ENCODE data around the gene CADPS. TPM values are rescaled to one million over a fixed set of nuclear protein-coding genes. Genes with fewer than 3 reads are reported as not detected.

Gene CADPS
- total RNA-seq, 1 donor from 2014 or later, result not detected

DNA sequence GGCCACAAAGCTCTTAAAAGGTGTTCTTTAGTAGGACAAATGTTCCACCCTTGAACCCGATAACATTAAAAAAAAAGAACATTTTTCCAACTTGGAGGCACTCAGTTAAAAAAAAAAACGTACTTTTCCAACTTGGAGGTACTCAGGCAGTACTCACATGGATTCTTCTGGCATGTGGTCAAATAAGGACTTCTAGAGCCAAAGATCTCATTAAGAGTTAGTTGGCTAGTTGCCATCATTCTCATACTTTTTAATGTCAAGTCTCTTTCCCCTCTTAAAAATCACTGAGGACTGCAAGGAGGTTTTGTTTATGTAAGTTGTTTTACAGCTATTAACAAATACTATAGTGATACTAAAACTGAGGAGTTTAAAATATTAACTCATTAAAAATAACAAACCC is 101.0 kb downstream of the CADPS start:
- no peaks in the 10 kb centered on the region for H3K36me3 Mint-ChIP-seq (ENCODE audit: low read depth)
- no peak overlapping the region for H3K27ac Mint-ChIP-seq
- no peaks in the 10 kb centered on the region for H3K9me3 Mint-ChIP-seq
- no peak overlapping the region for H3K4me3 Mint-ChIP-seq
- H3K27me3 Mint-ChIP-seq, result no peaks in the 10 kb centered on the region
- no peaks in the 10 kb centered on the region for H3K4me1 Mint-ChIP-seq
- intact Hi-C loops (cut with micrococcal nuclease), result no loop called here
- no peak for DNase-seq

GRCh38 chr3:62771331-62772072 is 103.7 kb downstream of the CADPS start:
- intact Hi-C loops (cut with micrococcal nuclease), result no loop called here
- H3K4me3 Mint-ChIP-seq, result no peak overlapping the region

GRCh38 chr3:62768896-62769295 is 106.3 kb downstream of the CADPS start:
- no peaks in the 10 kb centered on the region for H3K9me3 Mint-ChIP-seq
- H3K36me3 Mint-ChIP-seq (ENCODE audit: low read depth), result no peaks in the 10 kb centered on the region
- H3K27me3 Mint-ChIP-seq, result no peaks in the 10 kb centered on the region
- H3K4me3 Mint-ChIP-seq, result no peak overlapping the region
- intact Hi-C loops (cut with micrococcal nuclease), result no loop called here
- DNase-seq, result no peak
- H3K4me1 Mint-ChIP-seq, result no peaks in the 10 kb centered on the region
- H3K27ac Mint-ChIP-seq, result no peak overlapping the region

More at GRCh38 chr3:62771331-62772072, 103.7 kb downstream of the CADPS start:
- H3K9me3 Mint-ChIP-seq, result no peaks in the 10 kb centered on the region
- H3K27ac Mint-ChIP-seq, result no peak overlapping the region
- H3K36me3 Mint-ChIP-seq (ENCODE audit: low read depth), result no peaks in the 10 kb centered on the region
- no peaks in the 10 kb centered on the region for H3K27me3 Mint-ChIP-seq
- DNase-seq, result no peak
- no peaks in the 10 kb centered on the region for H3K4me1 Mint-ChIP-seq

DNA sequence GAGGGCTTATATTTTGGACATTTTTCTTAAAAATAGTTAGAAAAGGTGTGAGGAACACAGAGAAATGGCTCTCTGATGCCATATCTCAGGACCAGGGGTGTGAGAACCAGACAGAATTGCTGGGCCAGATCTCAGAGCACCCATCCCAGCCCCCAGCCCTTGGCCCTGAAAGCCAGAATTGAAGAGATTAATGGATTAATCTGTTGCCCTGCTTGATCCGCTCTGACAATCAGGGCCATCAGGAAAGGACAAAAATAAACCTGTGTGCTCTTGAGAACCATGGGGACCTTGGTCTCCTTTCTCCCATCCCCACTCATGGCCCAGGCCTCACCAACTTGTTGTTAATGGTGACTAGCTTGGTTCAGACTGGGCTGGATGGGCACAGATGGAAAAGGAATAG is 113.5 kb downstream of the CADPS start:
- no peaks in the 10 kb centered on the region for H3K9me3 Mint-ChIP-seq
- intact Hi-C loops (cut with micrococcal nuclease), result no loop called here
- no peaks in the 10 kb centered on the region for H3K27me3 Mint-ChIP-seq
- H3K4me3 Mint-ChIP-seq, result no peak overlapping the region
- no peaks in the 10 kb centered on the region for H3K36me3 Mint-ChIP-seq (ENCODE audit: low read depth)
- no peaks in the 10 kb centered on the region for H3K4me1 Mint-ChIP-seq
- no peak for DNase-seq
- H3K27ac Mint-ChIP-seq, result no peak overlapping the region

- DNase-seq, result no peak
- intact Hi-C loops (cut with micrococcal nuclease), result no loop called here
- H3K27ac Mint-ChIP-seq, result no peak overlapping the region
- H3K9me3 Mint-ChIP-seq, result no peaks in the 10 kb centered on the region
- H3K36me3 Mint-ChIP-seq (ENCODE audit: low read depth), result no peaks in the 10 kb centered on the region
- no peak overlapping the region for H3K4me3 Mint-ChIP-seq
- H3K4me1 Mint-ChIP-seq, result no peaks in the 10 kb centered on the region
- no peaks in the 10 kb centered on the region for H3K27me3 Mint-ChIP-seq
Observed at GRCh38 chr3:62761311-62761710, 113.9 kb downstream of the CADPS start.

GRCh38 chr3:62758296-62759066 is 116.7 kb downstream of the CADPS start:
- intact Hi-C loops (cut with micrococcal nuclease), result no loop called here
- Mint-ChIP-seq H3K9me3 (no peaks in the 10 kb centered on the region), H3K27me3 (no peaks in the 10 kb centered on the region), H3K4me1 (no peaks in the 10 kb centered on the region), H3K27ac (no peak overlapping the region), H3K4me3 (no peak overlapping the region), H3K36me3 (ENCODE audit: low read depth) (no peaks in the 10 kb centered on the region)
- DNase-seq, result no peak

DNA sequence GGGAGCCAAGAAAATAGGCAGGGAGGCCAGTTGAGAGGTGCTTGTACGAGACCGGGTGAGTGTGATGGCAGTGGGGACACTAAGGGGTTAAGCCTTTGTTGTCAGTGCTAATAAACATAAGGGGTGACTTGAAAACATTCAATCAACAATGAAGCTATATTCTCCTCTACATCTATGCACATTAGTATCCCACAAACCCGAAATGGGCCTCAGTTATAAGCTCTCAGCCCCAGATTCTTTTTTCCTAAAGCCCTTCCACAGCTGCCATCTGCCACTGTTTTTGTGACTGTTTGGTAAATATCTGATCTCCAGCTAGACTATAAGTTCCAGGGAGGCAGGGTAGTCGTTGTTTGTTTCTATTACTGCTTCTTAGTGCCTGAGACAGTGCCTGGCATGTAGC is 118.2 kb downstream of the CADPS start:
- Mint-ChIP-seq H3K4me1 (no peaks in the 10 kb centered on the region), H3K9me3 (no peaks in the 10 kb centered on the region), H3K27ac (no peak overlapping the region), H3K36me3 (ENCODE audit: low read depth) (no peaks in the 10 kb centered on the region), H3K4me3 (no peak overlapping the region), H3K27me3 (no peaks in the 10 kb centered on the region)
- no peak for DNase-seq
- intact Hi-C loops (cut with micrococcal nuclease), result no loop called here

GRCh38 chr3:62755285-62755684 is 119.9 kb downstream of the CADPS start:
- Mint-ChIP-seq H3K4me1 (no peaks in the 10 kb centered on the region), H3K9me3 (no peaks in the 10 kb centered on the region), H3K36me3 (ENCODE audit: low read depth) (no peaks in the 10 kb centered on the region), H3K4me3 (no peak overlapping the region), H3K27ac (no peak overlapping the region), H3K27me3 (no peaks in the 10 kb centered on the region)
- intact Hi-C loops (cut with micrococcal nuclease), result no loop called here
- DNase-seq, result no peak

DNA sequence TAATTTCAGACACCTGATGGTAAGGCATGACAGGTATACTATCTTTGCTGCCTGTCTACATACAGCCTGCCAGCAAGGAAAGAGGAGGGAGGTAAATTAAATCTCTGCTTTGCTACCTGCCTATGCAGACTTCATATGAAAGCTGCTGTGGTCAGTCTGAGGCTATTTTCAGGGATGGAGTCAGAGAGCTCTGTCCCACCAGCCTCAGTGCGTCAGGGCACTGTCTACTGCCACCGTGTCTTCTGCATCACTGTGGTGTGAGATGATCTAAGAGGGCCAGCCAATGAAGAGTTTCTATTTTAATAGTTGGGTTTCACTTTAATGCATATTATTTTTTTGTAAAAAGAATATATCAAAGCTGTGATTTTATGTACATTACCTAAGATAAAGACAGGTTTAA is 125.6 kb downstream of the CADPS start:
- Mint-ChIP-seq H3K4me3 (no peak overlapping the region), H3K36me3 (ENCODE audit: low read depth) (no peaks in the 10 kb centered on the region), H3K27ac (no peak overlapping the region), H3K4me1 (no peaks in the 10 kb centered on the region), H3K27me3 (no peaks in the 10 kb centered on the region), H3K9me3 (no peaks in the 10 kb centered on the region)
- DNase-seq, result no peak
- intact Hi-C loops (cut with micrococcal nuclease), result no loop called here

- H3K27ac Mint-ChIP-seq, result no peak overlapping the region
- no peaks in the 10 kb centered on the region for H3K36me3 Mint-ChIP-seq (ENCODE audit: low read depth)
- H3K9me3 Mint-ChIP-seq, result no peaks in the 10 kb centered on the region
- intact Hi-C loops (cut with micrococcal nuclease), result no loop called here
- DNase-seq, result no peak
- H3K4me3 Mint-ChIP-seq, result no peak overlapping the region
- H3K4me1 Mint-ChIP-seq, result no peaks in the 10 kb centered on the region
- H3K27me3 Mint-ChIP-seq, result no peaks in the 10 kb centered on the region
Observed at GRCh38 chr3:62749130-62749529, 126.1 kb downstream of the CADPS start.

- no peak for DNase-seq
- H3K27ac Mint-ChIP-seq, result no peak overlapping the region
- no peak overlapping the region for H3K4me3 Mint-ChIP-seq
- peaks cover 5% of the 10 kb centered on the region for H3K9me3 Mint-ChIP-seq
- no peaks in the 10 kb centered on the region for H3K27me3 Mint-ChIP-seq
- H3K4me1 Mint-ChIP-seq, result no peaks in the 10 kb centered on the region
- intact Hi-C loops (cut with micrococcal nuclease), result no loop called here
- H3K36me3 Mint-ChIP-seq (ENCODE audit: low read depth), result no peaks in the 10 kb centered on the region
Observed at GRCh38 chr3:62737449-62737848, 137.8 kb downstream of the CADPS start.

- no peak for DNase-seq
- H3K9me3 Mint-ChIP-seq, result peaks cover 5% of the 10 kb centered on the region
- no peaks in the 10 kb centered on the region for H3K27me3 Mint-ChIP-seq
- no peaks in the 10 kb centered on the region for H3K4me1 Mint-ChIP-seq
- no peak overlapping the region for H3K4me3 Mint-ChIP-seq
- intact Hi-C loops (cut with micrococcal nuclease), result no loop called here
- H3K36me3 Mint-ChIP-seq (ENCODE audit: low read depth), result no peaks in the 10 kb centered on the region
- no peak overlapping the region for H3K27ac Mint-ChIP-seq
Observed at GRCh38 chr3:62735510-62735909, 139.7 kb downstream of the CADPS start.

- Mint-ChIP-seq H3K4me3 (no peak overlapping the region), H3K27me3 (no peaks in the 10 kb centered on the region), H3K9me3 (no peaks in the 10 kb centered on the region), H3K4me1 (no peaks in the 10 kb centered on the region), H3K27ac (no peak overlapping the region), H3K36me3 (ENCODE audit: low read depth) (no peaks in the 10 kb centered on the region)
- DNase-seq, result no peak
- intact Hi-C loops (cut with micrococcal nuclease), result no loop called here
Observed at GRCh38 chr3:62732183-62732904, 142.9 kb downstream of the CADPS start.

DNA sequence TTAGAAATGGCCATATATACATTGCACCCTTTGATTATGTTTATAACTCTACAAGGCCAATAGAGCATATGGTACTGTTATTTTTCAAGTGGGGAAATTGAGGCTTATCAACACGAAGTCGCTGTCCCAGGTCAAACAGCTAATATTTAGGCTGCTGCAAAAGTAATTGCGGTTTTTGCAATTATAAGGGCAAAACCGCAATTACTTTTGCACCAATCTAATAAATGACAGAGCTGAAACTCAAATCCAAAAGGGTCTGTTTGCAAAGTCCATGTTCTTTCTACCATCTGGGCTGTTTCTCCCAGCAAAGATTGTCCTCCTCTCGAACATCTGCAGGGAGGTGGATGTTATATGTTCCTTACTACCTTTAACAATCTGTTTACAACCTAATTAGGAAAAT is 147.2 kb downstream of the CADPS start:
- intact Hi-C loops (cut with micrococcal nuclease), result no loop called here
- Mint-ChIP-seq H3K4me1 (no peaks in the 10 kb centered on the region), H3K4me3 (no peak overlapping the region), H3K9me3 (no peaks in the 10 kb centered on the region), H3K27me3 (no peaks in the 10 kb centered on the region), H3K27ac (no peak overlapping the region), H3K36me3 (ENCODE audit: low read depth) (no peaks in the 10 kb centered on the region)
- DNase-seq, result no peak

All from activated CD4-positive, alpha-beta T cell treated with anti-CD3 and anti-CD28 coated beads, Interleukin-2, amount 10 ng/mL, durations not matched to agents 24 days and 14 days (primary cell).